KMS-11 (cell line): ENCODE data around the gene COL23A1.

Source experiments
- H2AFZ ChIP-seq: fragments of 200-600 bp; sonication (generic); 2 replicates; pipeline ENCODE4 v1.6.1; 2016; ENCODE audit warnings: antibody characterized with exemption, mixed run types, low read depth
- H3K27ac ChIP-seq: fragments of 200-600 bp; sonication (generic); 2 replicates; pipeline ENCODE4 v1.6.1; 2016; ENCODE audit warnings: mild to moderate bottlenecking, mixed run types
- H3K27me3 ChIP-seq: fragments of 200-600 bp; sonication (generic); 2 replicates; pipeline ENCODE4 v1.6.1; 2017; ENCODE audit warnings: mild to moderate bottlenecking, low read depth, mixed run types, moderate library complexity; ENCODE audit not compliant: insufficient read depth
- H3K36me3 ChIP-seq: fragments of 200-600 bp; sonication (generic); 2 replicates; pipeline ENCODE4 v1.6.1; 2017; ENCODE audit warnings: mild to moderate bottlenecking, mixed run types; ENCODE audit not compliant: insufficient read depth
- H3K4me1 ChIP-seq: fragments of 200-600 bp; sonication (generic); 2 replicates; pipeline ENCODE4 v1.6.1; 2016; ENCODE audit warnings: mild to moderate bottlenecking, low read depth, mixed run types; ENCODE audit not compliant: poor library complexity, severe bottlenecking
- H3K4me2 ChIP-seq: fragments of 200-600 bp; sonication (generic); 2 replicates; pipeline ENCODE4 v1.7.0; 2016; ENCODE audit warnings: mild to moderate bottlenecking, mixed run types
- H3K4me3 ChIP-seq: fragments of 200-600 bp; sonication (generic); IDR thresholded peaks from 2 replicates; pipeline ENCODE4 v1.6.1; 2017; ENCODE audit warnings: low read depth, low read length, mixed read lengths; ENCODE audit not compliant: insufficient read depth
- H3K79me2 ChIP-seq: fragments of 200-600 bp; sonication (generic); 2 replicates; pipeline ENCODE4 v1.6.1; 2016; ENCODE audit warnings: low read depth, mixed run types; ENCODE audit not compliant: insufficient read depth
- H3K9ac ChIP-seq: fragments of 200-600 bp; sonication (generic); 2 replicates; pipeline ENCODE4 v1.6.1; 2016; ENCODE audit warnings: mild to moderate bottlenecking, mixed run types
- H4K20me1 ChIP-seq: fragments of 200-600 bp; sonication (generic); 2 replicates; pipeline ENCODE4 v1.6.1; 2016; ENCODE audit warnings: mild to moderate bottlenecking, mixed run types; ENCODE audit not compliant: insufficient read depth
- CTCF ChIP-seq: fragments of 200-600 bp; sonication (generic); conservative IDR thresholded peaks from 2 replicates; pipeline ENCODE4 v1.6.1; 2017; ENCODE audit warnings: low read depth, mild to moderate bottlenecking, antibody characterized with exemption, low read length, moderate library complexity, mixed read lengths

The COL23A1 gene

GRCh38 chr5:178457471-178457870 is 132.7 kb downstream of the COL23A1 start:
- H2AFZ ChIP-seq = no peak overlapping the region
- H3K27me3 ChIP-seq = peaks cover 4% of the 10 kb centered on the region; the same call in 1 of the 2 replicates
- H3K4me1 ChIP-seq = no peaks in the 10 kb centered on the region
- H3K27ac ChIP-seq = no peak overlapping the region
- no peak overlapping the region for H3K4me3 ChIP-seq
- no peak for TF ChIP-seq CTCF
- no peak overlapping the region for H3K9ac ChIP-seq
- H3K36me3 ChIP-seq = no peaks in the 10 kb centered on the region
- H4K20me1 ChIP-seq = no peaks in the 10 kb centered on the region
- H3K4me2 ChIP-seq = no peak overlapping the region
- no peaks in the 10 kb centered on the region for H3K79me2 ChIP-seq

GRCh38 chr5:178455480-178455835 is 134.7 kb downstream of the COL23A1 start:
- Histone ChIP-seq H3K4me1 (no peaks in the 10 kb centered on the region), H3K4me2 (no peak overlapping the region), H3K4me3 (no peak overlapping the region), H4K20me1 (no peaks in the 10 kb centered on the region), H2AFZ (no peak overlapping the region), H3K79me2 (no peaks in the 10 kb centered on the region), H3K36me3 (no peaks in the 10 kb centered on the region), H3K9ac (no peak overlapping the region), H3K27me3 (peaks cover 4% of the 10 kb centered on the region; the same call in 1 of the 2 replicates), H3K27ac (no peak overlapping the region)
- no peak for TF ChIP-seq CTCF

- H3K4me2 ChIP-seq = no peak overlapping the region
- peaks cover 4% of the 10 kb centered on the region; the same call in 1 of the 2 replicates for H3K27me3 ChIP-seq
- H4K20me1 ChIP-seq = no peaks in the 10 kb centered on the region
- H3K27ac ChIP-seq = no peak overlapping the region
- H2AFZ ChIP-seq = no peak overlapping the region
- TF ChIP-seq CTCF = no peak
- no peak overlapping the region for H3K9ac ChIP-seq
- no peaks in the 10 kb centered on the region for H3K79me2 ChIP-seq
- H3K36me3 ChIP-seq = no peaks in the 10 kb centered on the region
- H3K4me3 ChIP-seq = no peak overlapping the region
- no peaks in the 10 kb centered on the region for H3K4me1 ChIP-seq
Measured at GRCh38 chr5:178454821-178455479, 135.2 kb downstream of the COL23A1 start.

- H3K4me2 ChIP-seq = no peak overlapping the region
- H3K27me3 ChIP-seq = peaks cover 4% of the 10 kb centered on the region; the same call in 1 of the 2 replicates
- no peak overlapping the region for H3K27ac ChIP-seq
- TF ChIP-seq CTCF = no peak
- no peak overlapping the region for H3K4me3 ChIP-seq
- H4K20me1 ChIP-seq = no peaks in the 10 kb centered on the region
- no peaks in the 10 kb centered on the region for H3K36me3 ChIP-seq
- no peak overlapping the region for H2AFZ ChIP-seq
- no peak overlapping the region for H3K9ac ChIP-seq
- H3K4me1 ChIP-seq = no peaks in the 10 kb centered on the region
- no peaks in the 10 kb centered on the region for H3K79me2 ChIP-seq
Measured at GRCh38 chr5:178454303-178454702, 135.9 kb downstream of the COL23A1 start.
